ENCODE measurements around the gene LRRC4C. TPM values are rescaled to one million over a fixed set of nuclear protein-coding genes. Genes with fewer than 3 reads are reported as not detected.

LRRC4C gene
- total RNA-seq, 3 donors from 2014 or later: 0.29 to 4.1 TPM; not detected in 1

GRCh38 chr11:41050791-41051190 lies 408.7 kb downstream of the LRRC4C start:
- TF ChIP-seq CTCF (IDR thresholded peaks at IDR 0.05): no peak
- no peak overlapping the region for H3K4me3 ChIP-seq
- DNase-seq: no peak
- H3K36me3 ChIP-seq (ENCODE audit: low read depth): no peaks in the 10 kb centered on the region
- intact Hi-C loops (cut with DNase I, micrococcal nuclease): no loop called here
- no peak for ATAC-seq
- H3K4me1 ChIP-seq (ENCODE audit: low read depth): no peaks in the 10 kb centered on the region
- peaks cover 9% of the 10 kb centered on the region for H3K9me3 ChIP-seq

DNA sequence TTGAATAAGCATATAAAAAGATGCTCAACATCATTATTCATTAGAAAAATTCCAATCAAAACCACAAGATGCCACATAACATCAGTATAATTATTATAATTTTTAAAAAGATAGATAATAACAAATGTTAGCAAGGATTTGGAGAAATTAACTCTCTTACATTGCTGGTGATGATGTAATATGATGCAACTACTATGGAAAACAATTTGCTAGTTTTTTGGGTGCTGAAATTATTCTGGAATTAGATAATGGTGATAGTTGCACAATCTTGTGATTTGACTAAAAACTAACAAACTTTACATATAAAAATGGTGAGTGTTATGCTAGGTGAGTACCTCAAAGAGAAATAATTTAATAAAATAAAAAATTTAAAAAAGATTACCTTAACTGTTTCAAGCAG lies 412.2 kb downstream of the LRRC4C start:
- H3K4me1 ChIP-seq (ENCODE audit: low read depth): no peaks in the 10 kb centered on the region
- TF ChIP-seq CTCF (IDR thresholded peaks at IDR 0.05): no peak
- no peak for DNase-seq
- H3K4me3 ChIP-seq: no peak overlapping the region
- intact Hi-C loops (cut with DNase I, micrococcal nuclease): no loop called here
- no peaks in the 10 kb centered on the region for H3K36me3 ChIP-seq (ENCODE audit: low read depth)
- peaks cover 9% of the 10 kb centered on the region for H3K9me3 ChIP-seq
- no peak for ATAC-seq

GRCh38 chr11:41045266-41045665 lies 414.2 kb downstream of the LRRC4C start:
- no peaks in the 10 kb centered on the region for H3K4me1 ChIP-seq (ENCODE audit: low read depth)
- H3K36me3 ChIP-seq (ENCODE audit: low read depth): no peaks in the 10 kb centered on the region
- no peak overlapping the region for H3K4me3 ChIP-seq
- ATAC-seq (no peak), DNase-seq (no peak)
- no peak for TF ChIP-seq CTCF (IDR thresholded peaks at IDR 0.05)
- peaks cover 5% of the 10 kb centered on the region for H3K9me3 ChIP-seq
- intact Hi-C loops (cut with DNase I, micrococcal nuclease): no loop called here

DNA sequence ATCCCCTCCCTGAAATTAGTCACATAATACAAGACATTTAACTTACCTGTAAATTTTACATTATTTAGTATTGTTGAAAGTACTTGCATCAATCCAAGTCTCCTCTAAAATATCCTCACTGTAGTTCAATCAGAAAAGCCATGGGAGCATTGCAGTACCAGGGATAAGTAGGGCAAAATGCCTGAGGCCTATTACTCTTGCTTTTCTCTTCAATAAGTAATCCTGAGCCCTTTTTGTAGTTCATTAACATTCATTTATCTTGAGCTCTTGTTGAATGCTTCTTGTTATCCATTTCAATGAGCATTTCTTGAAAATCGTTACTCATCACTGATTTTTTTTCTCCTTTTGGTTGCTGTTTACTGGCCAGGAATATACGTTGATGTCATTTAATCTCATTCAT lies 414.7 kb downstream of the LRRC4C start:
- DNase-seq (no peak), ATAC-seq (no peak)
- no peak for TF ChIP-seq CTCF (IDR thresholded peaks at IDR 0.05)
- H3K4me3 ChIP-seq: no peak overlapping the region
- no peaks in the 10 kb centered on the region for H3K4me1 ChIP-seq (ENCODE audit: low read depth)
- intact Hi-C loops (cut with DNase I, micrococcal nuclease): no loop called here
- peaks cover 2% of the 10 kb centered on the region for H3K9me3 ChIP-seq
- no peaks in the 10 kb centered on the region for H3K36me3 ChIP-seq (ENCODE audit: low read depth)

DNA sequence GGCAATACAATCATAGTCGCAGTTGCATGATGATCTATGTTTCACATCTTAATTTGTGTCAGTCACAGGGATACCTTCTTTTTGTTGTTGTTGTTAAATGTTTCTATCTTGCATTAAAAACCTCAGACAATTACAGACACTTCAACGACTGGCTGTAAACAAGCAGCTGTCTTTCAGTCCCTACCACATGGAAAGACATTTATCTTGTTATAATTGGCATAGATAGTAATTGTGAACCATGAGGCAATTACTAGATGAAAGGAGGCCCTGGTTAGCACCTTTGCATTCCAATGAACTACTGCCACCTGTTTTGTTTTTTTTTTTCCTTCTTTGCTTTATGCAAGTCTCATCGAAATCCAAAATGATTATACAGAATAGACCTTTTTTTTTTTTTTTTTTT lies 416.8 kb downstream of the LRRC4C start:
- H3K4me1 ChIP-seq (ENCODE audit: low read depth): no peaks in the 10 kb centered on the region
- no peaks in the 10 kb centered on the region for H3K36me3 ChIP-seq (ENCODE audit: low read depth)
- H3K4me3 ChIP-seq: no peak overlapping the region
- peaks cover 4% of the 10 kb centered on the region for H3K9me3 ChIP-seq
- ATAC-seq (no peak), DNase-seq (no peak)
- no peak for TF ChIP-seq CTCF (IDR thresholded peaks at IDR 0.05)
- intact Hi-C loops (cut with DNase I, micrococcal nuclease): no loop called here

DNA sequence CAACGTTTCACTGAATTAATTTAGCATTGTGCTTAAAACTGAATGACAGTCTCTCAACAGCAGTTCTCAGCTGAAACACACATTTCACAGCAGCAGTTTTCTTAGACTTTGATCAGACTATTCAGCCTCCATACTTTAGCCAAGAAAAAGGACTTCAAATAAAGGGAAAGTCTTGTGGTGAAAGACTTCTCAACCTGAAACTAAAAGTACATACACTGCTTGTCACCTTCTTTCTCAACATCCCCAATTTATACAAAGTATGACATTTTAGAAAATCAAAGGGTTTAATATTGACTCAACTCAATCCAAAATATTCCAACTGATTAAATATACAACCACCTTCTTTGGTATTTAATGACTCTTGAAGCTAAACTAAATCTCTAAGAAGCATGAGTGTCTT lies 419.0 kb downstream of the LRRC4C start:
- intact Hi-C loops (cut with DNase I, micrococcal nuclease): no loop called here
- H3K4me3 ChIP-seq: no peak overlapping the region
- ATAC-seq (no peak), DNase-seq (no peak)
- TF ChIP-seq CTCF (IDR thresholded peaks at IDR 0.05): no peak
- H3K9me3 ChIP-seq: peaks cover 7% of the 10 kb centered on the region
- no peaks in the 10 kb centered on the region for H3K36me3 ChIP-seq (ENCODE audit: low read depth)
- no peaks in the 10 kb centered on the region for H3K4me1 ChIP-seq (ENCODE audit: low read depth)

Measured in mucosa of descending colon (tissue), 3 donors.